K562 (cell line): ENCODE results near the gene TLE3. TPM values are rescaled to one million over a fixed set of nuclear protein-coding genes. Genes with fewer than 3 reads are reported as not detected.

Experiments
- BRCA1 ChIP-seq, 2 experiments: fragments of 450-650 bp in 1 of 2; sonication (generic) in 1 of 2; formaldehyde crosslinking in 1 of 2; IDR thresholded peaks; 2 replicates each; pipeline versions ENCODE4 v1.5.0 to v1.6.1; 2017 to 2020; ENCODE audit warnings: mild to moderate bottlenecking in 1 of 2, missing genetic modification reagents in 1 of 2
- CBX2 ChIP-seq: fragments of 200-600 bp; sonication (generic); IDR thresholded peaks from one replicate; pipeline ENCODE4 v1.6.1; 2012; ENCODE audit warnings: mild to moderate bottlenecking, low read length, inconsistent platforms; ENCODE audit not compliant: insufficient read depth, poor library complexity, severe bottlenecking
- CREBBP ChIP-seq: IDR thresholded peaks from one replicate; pipeline ENCODE4 v1.6.1; 2012; ENCODE audit warnings: low read depth, mild to moderate bottlenecking, control low read depth, inconsistent platforms, low read length
- DNMT1 ChIP-seq: fragments of 450-650 bp; IDR thresholded peaks from 2 replicates; pipeline ENCODE4 v1.6.1; 2016; ENCODE audit warnings: antibody characterized with exemption, mild to moderate bottlenecking
- EGR1 ChIP-seq: fragments of 450-650 bp; conservative IDR thresholded peaks from 2 replicates; pipeline ENCODE4 v1.6.1; 2017; ENCODE audit warnings: mild to moderate bottlenecking
- ETV5 ChIP-seq: sonication (generic); formaldehyde crosslinking; IDR thresholded peaks from 2 replicates; pipeline ENCODE4 v1.4.0; 2020; ENCODE audit warnings: low read depth, mild to moderate bottlenecking, missing genetic modification reagents
- HDAC1 ChIP-seq, 2 experiments: fragments of 450-650 bp; IDR thresholded peaks; 2 replicates each; pipeline ENCODE4 v1.6.1; 2016 to 2017; ENCODE audit warnings: inconsistent platforms in 1 of 2, mild to moderate bottlenecking in 1 of 2, moderate library complexity in 1 of 2
- SMAD1 ChIP-seq: fragments of 150-350 bp; IDR thresholded peaks from 2 replicates; pipeline ENCODE4 v1.6.1; 2014; ENCODE audit warnings: low read length, low read depth; ENCODE audit not compliant: partially characterized antibody
- SMAD2 ChIP-seq: fragments of 150-350 bp; IDR thresholded peaks from 2 replicates; pipeline ENCODE4 v1.6.1; 2014; ENCODE audit warnings: low read depth, mild to moderate bottlenecking, low read length
- SMARCA5 ChIP-seq: fragments of 450-650 bp; IDR thresholded peaks from 2 replicates; pipeline ENCODE4 v1.6.1; 2016
- SOX6 ChIP-seq: fragments of 450-650 bp; IDR thresholded peaks from 2 replicates; pipeline ENCODE4 v1.6.1; 2014; ENCODE audit warnings: mild to moderate bottlenecking
- THRAP3 ChIP-seq: fragments of 450-650 bp; IDR thresholded peaks from 2 replicates; pipeline ENCODE4 v1.6.1; 2016; ENCODE audit warnings: mild to moderate bottlenecking, inconsistent platforms, borderline replicate concordance
- WHSC1 ChIP-seq: IDR thresholded peaks from one replicate; pipeline ENCODE4 v1.6.1; 2012; ENCODE audit warnings: low read length, control low read depth, inconsistent platforms
- XRCC4 ChIP-seq: IDR thresholded peaks from one replicate; pipeline ENCODE4 v1.6.1; 2011; ENCODE audit not compliant: insufficient read depth, insufficient read length; ENCODE audit errors: extremely low read depth
- ZNF12 ChIP-seq: sonication (generic); formaldehyde crosslinking; IDR thresholded peaks from 2 replicates; pipeline ENCODE4 v1.4.0; 2020; ENCODE audit warnings: mild to moderate bottlenecking, missing genetic modification reagents
- ZNF699 ChIP-seq: fragments of 250-450 bp; sonication (Bioruptor Pico); IDR thresholded peaks from 2 replicates; pipeline ENCODE4 v1.8.0; 2021; ENCODE audit warnings: mild to moderate bottlenecking, moderate library complexity; ENCODE audit not compliant: insufficient replicate concordance
- ZNF766 ChIP-seq: fragments of 200-800 bp; sonication (Bioruptor generic); conservative IDR thresholded peaks from 2 replicates; pipeline ENCODE4 v1.6.1; 2016; ENCODE audit warnings: missing genetic modification characterization, missing compliant biosample characterization
- polyA plus RNA-seq, 8 experiments: library from polyadenylated mRNA; depleted of rRNA in 4 of 8; stranded (reverse) in 5 of 8; unstranded in 3 of 8; fragments of >200 nt; fragmentation: Nextera tagmentation in 2 of 8; fragmentation: Illumina TruSeq in 1 of 8; extraction: Ambion mirVana in 2 of 8; extraction: Trizol in 1 of 8; gene quantifications; 2 replicates each; pipeline versions ENCODE4 v1.2.1 to v1.2.3, GENCODE V29; 2011 to 2014; ENCODE audit warnings: inconsistent platforms in 1 of 8, missing spikeins in 1 of 8
- total RNA-seq, 7 experiments: library from RNA; depleted of rRNA in 6 of 7; stranded (reverse); fragments of >200 nt in 6 of 7; fragmentation: Illumina TruSeq in 2 of 7; extraction: Trizol in 2 of 7; gene quantifications; 2 replicates each; pipeline versions ENCODE4 v1.2.1 to v1.2.3, GENCODE V29; 2011 to 2021; ENCODE audit warnings: low replicate concordance in 1 of 7
- TF ChIP-seq, protein P1 (sequence below): sonication (generic); formaldehyde crosslinking; IDR thresholded peaks from 2 replicates; pipeline ENCODE4 v1.8.1; 2023; ENCODE audit warnings: mild to moderate bottlenecking, missing genetic modification reagents, moderate library complexity
- TF ChIP-seq, protein P2 (sequence below): fragments of 450-650 bp; IDR thresholded peaks from 2 replicates; pipeline ENCODE4 v1.6.1; 2017; ENCODE audit warnings: antibody characterized with exemption
- TF ChIP-seq, protein P3 (sequence below): fragments of 450-650 bp; IDR thresholded peaks from 2 replicates; pipeline ENCODE4 v1.6.1; 2016
- TF ChIP-seq, protein P4 (sequence below): fragments of 250-450 bp; sonication (Bioruptor Pico); IDR thresholded peaks from 2 replicates; pipeline ENCODE4 v1.4.0; 2020; ENCODE audit warnings: mild to moderate bottlenecking, moderate library complexity
- TF ChIP-seq, protein P5 (sequence below): sonication (generic); formaldehyde crosslinking; IDR thresholded peaks from 2 replicates; pipeline ENCODE4 v1.9.0; 2022; ENCODE audit warnings: mild to moderate bottlenecking, missing genetic modification reagents

TLE3 gene
- total and polyA plus RNA-seq, 9 of the 15 experiments (the other 6 are each of a cell fraction or from before 2014, with no cell fraction given): 1.5 to 84.2 (median 14.1) TPM

DNA sequence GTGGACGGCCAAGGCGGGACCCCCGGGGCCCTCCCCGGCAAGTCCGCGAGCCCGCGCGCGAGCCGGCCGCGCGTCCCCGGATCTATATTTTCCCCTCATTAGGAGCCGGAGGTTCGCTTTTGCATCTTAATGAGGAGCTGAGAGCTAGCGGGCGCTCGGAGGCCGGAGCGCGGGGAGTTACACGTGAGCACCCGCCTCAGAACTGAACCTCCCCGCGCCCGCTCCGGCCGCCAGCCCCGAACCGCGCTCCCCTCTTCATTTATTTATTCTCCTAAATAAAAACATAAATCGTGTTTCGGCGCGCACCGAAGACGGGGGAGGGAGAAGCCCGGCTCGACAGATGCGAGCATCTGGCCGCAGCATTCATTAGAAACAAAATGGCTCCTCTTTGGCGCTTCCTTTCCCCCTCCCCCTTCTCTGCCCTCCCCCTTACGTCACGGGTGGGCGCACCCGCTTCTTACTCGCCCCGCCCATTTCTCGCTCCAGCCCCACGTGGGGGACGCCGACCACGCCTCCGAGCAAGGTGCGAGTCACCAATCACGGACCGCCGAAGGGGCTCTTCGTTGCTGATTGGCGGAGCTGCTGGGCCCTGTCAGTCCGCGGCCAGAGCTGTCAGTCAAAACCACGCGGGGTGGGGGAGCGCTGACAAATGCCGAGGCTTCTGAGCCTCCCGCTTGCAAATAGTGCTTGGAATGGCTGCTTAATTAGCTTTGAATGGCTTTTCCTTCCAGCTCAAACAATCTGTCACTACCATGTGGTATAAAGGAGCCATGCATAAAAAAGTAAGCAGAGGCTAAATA, 1.6 kb upstream of the TLE3 start (continued):
- TF ChIP-seq BRCA1 (IDR thresholded peaks at IDR 0.05): no peak
- TF ChIP-seq BRCA1 (CRISPR knock-in tag; IDR thresholded peaks at IDR 0.05): no peak
- TF ChIP-seq, protein P1, sequence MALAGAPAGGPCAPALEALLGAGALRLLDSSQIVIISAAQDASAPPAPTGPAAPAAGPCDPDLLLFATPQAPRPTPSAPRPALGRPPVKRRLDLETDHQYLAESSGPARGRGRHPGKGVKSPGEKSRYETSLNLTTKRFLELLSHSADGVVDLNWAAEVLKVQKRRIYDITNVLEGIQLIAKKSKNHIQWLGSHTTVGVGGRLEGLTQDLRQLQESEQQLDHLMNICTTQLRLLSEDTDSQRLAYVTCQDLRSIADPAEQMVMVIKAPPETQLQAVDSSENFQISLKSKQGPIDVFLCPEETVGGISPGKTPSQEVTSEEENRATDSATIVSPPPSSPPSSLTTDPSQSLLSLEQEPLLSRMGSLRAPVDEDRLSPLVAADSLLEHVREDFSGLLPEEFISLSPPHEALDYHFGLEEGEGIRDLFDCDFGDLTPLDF (CRISPR knock-in tag): no peak
- TF ChIP-seq, protein P2, sequence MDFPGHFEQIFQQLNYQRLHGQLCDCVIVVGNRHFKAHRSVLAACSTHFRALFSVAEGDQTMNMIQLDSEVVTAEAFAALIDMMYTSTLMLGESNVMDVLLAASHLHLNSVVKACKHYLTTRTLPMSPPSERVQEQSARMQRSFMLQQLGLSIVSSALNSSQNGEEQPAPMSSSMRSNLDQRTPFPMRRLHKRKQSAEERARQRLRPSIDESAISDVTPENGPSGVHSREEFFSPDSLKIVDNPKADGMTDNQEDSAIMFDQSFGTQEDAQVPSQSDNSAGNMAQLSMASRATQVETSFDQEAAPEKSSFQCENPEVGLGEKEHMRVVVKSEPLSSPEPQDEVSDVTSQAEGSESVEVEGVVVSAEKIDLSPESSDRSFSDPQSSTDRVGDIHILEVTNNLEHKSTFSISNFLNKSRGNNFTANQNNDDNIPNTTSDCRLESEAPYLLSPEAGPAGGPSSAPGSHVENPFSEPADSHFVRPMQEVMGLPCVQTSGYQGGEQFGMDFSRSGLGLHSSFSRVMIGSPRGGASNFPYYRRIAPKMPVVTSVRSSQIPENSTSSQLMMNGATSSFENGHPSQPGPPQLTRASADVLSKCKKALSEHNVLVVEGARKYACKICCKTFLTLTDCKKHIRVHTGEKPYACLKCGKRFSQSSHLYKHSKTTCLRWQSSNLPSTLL: no peak
- TF ChIP-seq ZNF766 (CRISPR knock-in tag): no peak; the same call in 1 of the 2 replicates
- TF ChIP-seq HDAC1 (IDR thresholded peaks at IDR 0.05): no peak
- no peak for TF ChIP-seq XRCC4
- TF ChIP-seq SMAD1: peak; percentile 86
- TF ChIP-seq CBX2: no peak
- TF ChIP-seq SMARCA5: no peak
- no peak for TF ChIP-seq SMAD2
- 0 out of 2 replicates have a peak, but pooled peaks have one; percentile 31 for TF ChIP-seq ZNF12 (CRISPR knock-in tag)
- TF ChIP-seq, protein P3, sequence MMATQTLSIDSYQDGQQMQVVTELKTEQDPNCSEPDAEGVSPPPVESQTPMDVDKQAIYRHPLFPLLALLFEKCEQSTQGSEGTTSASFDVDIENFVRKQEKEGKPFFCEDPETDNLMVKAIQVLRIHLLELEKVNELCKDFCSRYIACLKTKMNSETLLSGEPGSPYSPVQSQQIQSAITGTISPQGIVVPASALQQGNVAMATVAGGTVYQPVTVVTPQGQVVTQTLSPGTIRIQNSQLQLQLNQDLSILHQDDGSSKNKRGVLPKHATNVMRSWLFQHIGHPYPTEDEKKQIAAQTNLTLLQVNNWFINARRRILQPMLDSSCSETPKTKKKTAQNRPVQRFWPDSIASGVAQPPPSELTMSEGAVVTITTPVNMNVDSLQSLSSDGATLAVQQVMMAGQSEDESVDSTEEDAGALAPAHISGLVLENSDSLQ: peak; percentile 100
- TF ChIP-seq, protein P4, sequence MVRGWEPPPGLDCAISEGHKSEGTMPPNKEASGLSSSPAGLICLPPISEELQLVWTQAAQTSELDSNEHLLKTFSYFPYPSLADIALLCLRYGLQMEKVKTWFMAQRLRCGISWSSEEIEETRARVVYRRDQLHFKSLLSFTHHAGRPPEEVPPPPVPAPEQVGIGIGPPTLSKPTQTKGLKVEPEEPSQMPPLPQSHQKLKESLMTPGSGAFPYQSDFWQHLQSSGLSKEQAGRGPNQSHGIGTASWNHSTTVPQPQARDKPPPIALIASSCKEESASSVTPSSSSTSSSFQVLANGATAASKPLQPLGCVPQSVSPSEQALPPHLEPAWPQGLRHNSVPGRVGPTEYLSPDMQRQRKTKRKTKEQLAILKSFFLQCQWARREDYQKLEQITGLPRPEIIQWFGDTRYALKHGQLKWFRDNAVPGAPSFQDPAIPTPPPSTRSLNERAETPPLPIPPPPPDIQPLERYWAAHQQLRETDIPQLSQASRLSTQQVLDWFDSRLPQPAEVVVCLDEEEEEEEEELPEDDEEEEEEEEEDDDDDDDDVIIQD (CRISPR knock-in tag): no peak
- no peak for TF ChIP-seq THRAP3
- TF ChIP-seq ETV5: 0 out of 2 replicates have a peak, but pooled peaks have one; percentile 38
- TF ChIP-seq SOX6: no peak
- peak; percentile 41 for TF ChIP-seq CREBBP
- 0 out of 2 replicates have a peak, but pooled peaks have one; percentile 47 for TF ChIP-seq EGR1
- no peak for TF ChIP-seq WHSC1
- TF ChIP-seq, protein P5, sequence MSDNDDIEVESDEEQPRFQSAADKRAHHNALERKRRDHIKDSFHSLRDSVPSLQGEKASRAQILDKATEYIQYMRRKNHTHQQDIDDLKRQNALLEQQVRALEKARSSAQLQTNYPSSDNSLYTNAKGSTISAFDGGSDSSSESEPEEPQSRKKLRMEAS (CRISPR knock-in tag): peak; percentile 60
- no peak for TF ChIP-seq DNMT1
- TF ChIP-seq ZNF699: no peak
